CD4-positive, alpha-beta T cell treated with Interferon gamma for 1 hour (primary cell): ENCODE data around the gene OSBPL5.

Experiments
- DNase-seq: peaks from one replicate; pipeline ENCODE4 v3.0.0-alpha.2; 2020

The OSBPL5 gene

GRCh38 chr11:3111919-3112690 lies 53.0 kb downstream of the OSBPL5 start:
- DNase-seq, result no peak

- no peak for DNase-seq
Observed at GRCh38 chr11:3111466-3111865, 53.6 kb downstream of the OSBPL5 start.

- peak; percentile 39 for DNase-seq
Observed at GRCh38 chr11:3109921-3110706, 55.0 kb downstream of the OSBPL5 start.

- DNase-seq, result no peak
Observed at GRCh38 chr11:3109434-3109833, 55.7 kb downstream of the OSBPL5 start.

GRCh38 chr11:3108183-3108721 lies 56.9 kb downstream of the OSBPL5 start:
- DNase-seq, result no peak

GRCh38 chr11:3107608-3108182 lies 57.4 kb downstream of the OSBPL5 start:
- DNase-seq, result no peak

GRCh38 chr11:3106736-3107524 lies 58.2 kb downstream of the OSBPL5 start:
- DNase-seq, result no peak

GRCh38 chr11:3105791-3106735 lies 59.0 kb downstream of the OSBPL5 start:
- no peak for DNase-seq

GRCh38 chr11:3104961-3105790 lies 59.9 kb downstream of the OSBPL5 start:
- DNase-seq, result no peak

- no peak for DNase-seq
Observed at GRCh38 chr11:3104051-3104714, 60.9 kb downstream of the OSBPL5 start.

- no peak for DNase-seq
Observed at GRCh38 chr11:3103076-3103475, 62.0 kb downstream of the OSBPL5 start.

GRCh38 chr11:3102641-3102921 lies 62.5 kb downstream of the OSBPL5 start:
- DNase-seq, result no peak

- no peak for DNase-seq
Observed at GRCh38 chr11:3101921-3102640, 63.0 kb downstream of the OSBPL5 start.

GRCh38 chr11:3099178-3099577 lies 65.9 kb downstream of the OSBPL5 start:
- no peak for DNase-seq

- DNase-seq, result no peak
Observed at GRCh38 chr11:3096909-3097530, 68.1 kb downstream of the OSBPL5 start.

GRCh38 chr11:3095712-3096361 lies 69.3 kb downstream of the OSBPL5 start:
- DNase-seq, result no peak

- DNase-seq, result no peak
Observed at GRCh38 chr11:3094223-3094824, 70.8 kb downstream of the OSBPL5 start.
